ENCODE data around the gene CDK9.

Gene CDK9

DNA sequence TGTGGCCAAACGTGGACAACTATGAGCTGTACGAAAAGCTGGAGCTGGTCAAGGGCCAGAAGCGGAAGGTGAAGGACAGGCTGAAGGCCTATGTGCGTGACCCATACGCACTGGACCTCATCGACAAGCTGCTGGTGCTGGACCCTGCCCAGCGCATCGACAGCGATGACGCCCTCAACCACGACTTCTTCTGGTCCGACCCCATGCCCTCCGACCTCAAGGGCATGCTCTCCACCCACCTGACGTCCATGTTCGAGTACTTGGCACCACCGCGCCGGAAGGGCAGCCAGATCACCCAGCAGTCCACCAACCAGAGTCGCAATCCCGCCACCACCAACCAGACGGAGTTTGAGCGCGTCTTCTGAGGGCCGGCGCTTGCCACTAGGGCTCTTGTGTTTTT, 3.3 kb downstream of the CDK9 start:
- H3K9me3 Mint-ChIP-seq, result no peaks in the 10 kb centered on the region
- no peak overlapping the region for H3K4me3 Mint-ChIP-seq
- H3K27me3 Mint-ChIP-seq (ENCODE audit: low read depth, poor library complexity), result peaks cover 8% of the 10 kb centered on the region
- TF ChIP-seq, protein P1, sequence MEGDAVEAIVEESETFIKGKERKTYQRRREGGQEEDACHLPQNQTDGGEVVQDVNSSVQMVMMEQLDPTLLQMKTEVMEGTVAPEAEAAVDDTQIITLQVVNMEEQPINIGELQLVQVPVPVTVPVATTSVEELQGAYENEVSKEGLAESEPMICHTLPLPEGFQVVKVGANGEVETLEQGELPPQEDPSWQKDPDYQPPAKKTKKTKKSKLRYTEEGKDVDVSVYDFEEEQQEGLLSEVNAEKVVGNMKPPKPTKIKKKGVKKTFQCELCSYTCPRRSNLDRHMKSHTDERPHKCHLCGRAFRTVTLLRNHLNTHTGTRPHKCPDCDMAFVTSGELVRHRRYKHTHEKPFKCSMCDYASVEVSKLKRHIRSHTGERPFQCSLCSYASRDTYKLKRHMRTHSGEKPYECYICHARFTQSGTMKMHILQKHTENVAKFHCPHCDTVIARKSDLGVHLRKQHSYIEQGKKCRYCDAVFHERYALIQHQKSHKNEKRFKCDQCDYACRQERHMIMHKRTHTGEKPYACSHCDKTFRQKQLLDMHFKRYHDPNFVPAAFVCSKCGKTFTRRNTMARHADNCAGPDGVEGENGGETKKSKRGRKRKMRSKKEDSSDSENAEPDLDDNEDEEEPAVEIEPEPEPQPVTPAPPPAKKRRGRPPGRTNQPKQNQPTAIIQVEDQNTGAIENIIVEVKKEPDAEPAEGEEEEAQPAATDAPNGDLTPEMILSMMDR (IDR thresholded peaks at IDR 0.05), result no peak
- H3K27ac Mint-ChIP-seq, result no peak overlapping the region
- DNase-seq, result no peak
- peaks cover 41% of the 10 kb centered on the region for H3K36me3 Mint-ChIP-seq (ENCODE audit: low read depth)
- peaks cover 24% of the 10 kb centered on the region for H3K4me1 Mint-ChIP-seq

DNA sequence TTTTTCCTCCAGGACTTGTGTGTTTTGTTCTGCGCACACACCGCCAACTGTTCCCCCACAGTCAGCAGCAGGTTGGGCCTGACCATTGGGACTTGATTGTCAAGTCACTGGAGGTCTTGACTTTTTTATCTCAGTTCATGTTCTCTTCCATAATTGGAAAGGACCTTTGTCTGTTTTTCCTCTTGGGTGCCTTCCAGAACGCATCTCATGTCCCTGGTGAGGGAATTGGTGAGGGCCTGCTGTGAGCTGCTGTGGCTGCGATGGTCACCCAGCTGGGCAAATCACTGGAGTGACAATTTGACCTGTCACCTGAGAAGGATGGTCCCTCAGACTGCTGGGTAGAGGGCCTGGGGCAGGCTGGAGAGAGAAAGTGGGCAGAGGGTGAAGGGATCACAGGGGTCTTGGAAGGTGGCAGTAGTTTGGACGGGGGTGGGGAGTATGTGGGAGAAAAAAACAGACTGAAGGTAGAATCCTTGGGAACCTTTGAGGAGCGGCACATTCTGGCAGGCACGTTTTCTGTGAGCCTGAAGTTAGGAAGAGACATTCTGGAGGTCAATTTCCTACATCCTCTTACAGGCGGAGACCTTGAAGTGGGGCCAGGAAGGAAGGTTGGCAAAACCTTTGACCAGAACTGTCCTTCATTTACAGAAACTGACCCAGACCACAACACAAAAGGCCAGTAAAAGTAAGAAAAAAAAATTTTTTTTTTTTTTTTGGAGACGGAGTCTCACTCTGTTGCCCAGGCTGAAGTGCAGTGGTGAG, 4.4 kb downstream of the CDK9 start:
- H3K4me3 Mint-ChIP-seq, result no peak overlapping the region
- peaks cover 16% of the 10 kb centered on the region for H3K4me1 Mint-ChIP-seq
- TF ChIP-seq, protein P1 (IDR thresholded peaks at IDR 0.05), result no peak

DNA sequence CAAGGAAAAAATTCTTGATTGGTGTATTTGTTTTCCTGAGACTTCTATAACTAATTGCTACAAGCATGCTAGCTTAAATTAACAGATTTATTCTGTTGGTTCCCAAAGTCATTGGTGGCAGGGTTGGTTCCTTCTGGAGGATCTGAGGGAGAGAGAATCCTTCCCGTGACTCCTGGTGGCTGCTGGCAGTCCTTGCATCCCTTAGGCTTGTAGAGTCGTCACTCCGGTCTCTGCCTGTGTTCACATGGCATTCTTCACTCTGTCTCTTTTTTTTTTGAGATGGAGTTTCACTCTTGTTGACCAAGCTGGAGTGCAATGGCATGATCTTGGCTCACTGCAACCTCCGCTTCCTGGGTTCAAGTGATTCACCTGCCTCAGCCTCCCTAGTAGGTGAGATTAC, 5.3 kb downstream of the CDK9 start:
- H3K27me3 Mint-ChIP-seq (ENCODE audit: low read depth, poor library complexity), result peaks cover 3% of the 10 kb centered on the region
- no peak overlapping the region for H3K27ac Mint-ChIP-seq
- H3K4me1 Mint-ChIP-seq, result peaks cover 17% of the 10 kb centered on the region
- H3K36me3 Mint-ChIP-seq (ENCODE audit: low read depth), result peaks cover 41% of the 10 kb centered on the region
- no peak for DNase-seq
- TF ChIP-seq, protein P1 (IDR thresholded peaks at IDR 0.05), result no peak
- H3K9me3 Mint-ChIP-seq, result no peaks in the 10 kb centered on the region
- H3K4me3 Mint-ChIP-seq, result no peak overlapping the region

More for the DNA sequence above, 4.4 kb downstream of the CDK9 start:
- DNase-seq, result no peak
- H3K36me3 Mint-ChIP-seq (ENCODE audit: low read depth), result peaks cover 41% of the 10 kb centered on the region
- H3K27me3 Mint-ChIP-seq (ENCODE audit: low read depth, poor library complexity), result peaks cover 3% of the 10 kb centered on the region
- H3K27ac Mint-ChIP-seq, result peak overlapping the region; percentile 72
- H3K9me3 Mint-ChIP-seq, result no peaks in the 10 kb centered on the region

DNA sequence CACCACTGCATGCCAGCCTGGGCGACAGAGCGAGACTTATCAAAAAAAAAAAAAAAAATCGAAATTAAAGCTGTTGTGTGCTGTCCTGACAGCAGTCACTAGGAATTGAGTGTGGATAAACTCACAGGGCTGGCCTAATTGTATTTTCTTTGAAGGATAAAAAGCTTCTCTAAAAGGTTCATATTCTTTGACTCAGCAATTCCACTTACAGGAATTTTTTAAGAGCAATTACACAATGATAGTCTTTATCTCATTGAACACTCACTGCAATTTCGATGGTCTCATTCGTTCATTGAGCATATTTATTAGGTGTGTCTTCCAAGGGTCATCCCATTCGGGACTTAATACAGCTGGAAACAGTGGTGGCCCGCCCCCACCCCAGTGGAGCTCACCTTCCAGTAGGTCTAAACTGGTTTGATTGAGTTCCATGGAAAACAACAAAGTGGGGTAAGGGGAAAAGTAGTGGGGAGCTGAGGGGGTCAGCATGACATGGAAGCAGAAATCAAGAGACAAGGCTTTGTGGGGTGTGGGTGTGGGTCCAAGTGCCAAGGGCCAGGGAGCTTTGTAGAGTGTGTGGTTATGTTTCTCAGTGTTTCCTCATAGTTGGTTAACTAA, 6.7 kb downstream of the CDK9 start:
- TF ChIP-seq, protein P1 (IDR thresholded peaks at IDR 0.05), result no peak
- Mint-ChIP-seq H3K4me3 (no peak overlapping the region), H3K27ac (peak overlapping the region; percentile 83), H3K4me1 (peaks cover 15% of the 10 kb centered on the region), H3K36me3 (ENCODE audit: low read depth) (peaks cover 36% of the 10 kb centered on the region), H3K9me3 (no peaks in the 10 kb centered on the region), H3K27me3 (ENCODE audit: low read depth, poor library complexity) (peaks cover 6% of the 10 kb centered on the region)
- no peak for DNase-seq

DNA sequence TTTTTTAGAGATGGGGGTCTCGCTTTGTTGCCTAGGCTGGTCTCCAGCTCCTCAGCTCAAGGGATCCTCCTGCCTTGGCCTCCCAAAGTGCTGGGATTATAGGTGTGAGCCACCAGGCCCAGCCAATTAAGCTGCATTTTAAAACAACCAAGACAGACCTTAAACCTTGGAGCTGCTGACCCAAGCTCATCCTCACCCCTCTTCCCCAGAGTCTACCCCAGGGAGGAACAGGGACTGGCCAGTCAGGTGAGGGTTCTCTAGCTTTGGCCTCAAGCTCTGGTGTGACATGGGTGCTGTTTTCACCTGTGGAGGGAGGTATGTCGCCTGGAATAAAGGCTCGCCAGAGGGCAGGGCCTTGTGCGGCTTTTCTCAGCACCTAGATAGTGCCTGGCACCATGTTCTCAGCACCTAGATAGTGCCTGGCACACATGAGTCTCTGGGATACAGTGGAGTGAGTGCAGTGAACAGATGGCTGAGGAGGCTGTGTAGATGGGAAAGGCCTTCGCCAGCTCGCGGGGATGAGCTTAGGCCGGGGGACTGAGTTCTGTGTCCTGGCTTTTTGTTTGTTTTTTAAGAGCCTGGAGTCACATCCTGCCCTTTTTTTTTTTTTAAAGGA, 7.4 kb downstream of the CDK9 start:
- Mint-ChIP-seq H3K36me3 (ENCODE audit: low read depth) (peaks cover 31% of the 10 kb centered on the region), H3K9me3 (no peaks in the 10 kb centered on the region), H3K27me3 (ENCODE audit: low read depth, poor library complexity) (peaks cover 6% of the 10 kb centered on the region), H3K4me3 (no peak overlapping the region), H3K27ac (peak overlapping the region; percentile 94), H3K4me1 (peaks cover 11% of the 10 kb centered on the region)
- TF ChIP-seq, protein P1 (IDR thresholded peaks at IDR 0.05), result no peak
- no peak for DNase-seq

Measured in nephron progenitor cell (in vitro differentiated cells).